NCI-H1048 (cell line): ENCODE data around the gene TANGO6.
"Not testable (repeated sequence)": the region's sequence is repeated elsewhere in the genome, so short reads cannot be mapped to it uniquely, and the experiment has no call there.

Experiments
- DNase-seq: peaks from one replicate; lab custom pipeline; 2025; lab: John Stamatoyannopoulos, UW

The TANGO6 gene

GRCh38 chr16:68969338-68969737, 126.0 kb downstream of the TANGO6 start:
- no peak for DNase-seq

- DNase-seq = no peak
Measured at GRCh38 chr16:68972013-68972412, 128.7 kb downstream of the TANGO6 start.

GRCh38 chr16:68972720-68973119, 129.4 kb downstream of the TANGO6 start:
- DNase-seq = no peak

- DNase-seq = no peak
Measured at GRCh38 chr16:68973611-68974120, 130.3 kb downstream of the TANGO6 start.

- no peak for DNase-seq
Measured at GRCh38 chr16:68978303-68978954, 135.1 kb downstream of the TANGO6 start.

GRCh38 chr16:68980695-68981315, 137.5 kb downstream of the TANGO6 start:
- DNase-seq = no peak

GRCh38 chr16:68981971-68982370, 138.6 kb downstream of the TANGO6 start:
- no peak for DNase-seq

GRCh38 chr16:68984467-68984866, 141.1 kb downstream of the TANGO6 start:
- DNase-seq = no peak

- DNase-seq = no peak
Measured at GRCh38 chr16:68985268-68985667, 141.9 kb downstream of the TANGO6 start.

GRCh38 chr16:68985855-68986254, 142.5 kb downstream of the TANGO6 start:
- DNase-seq = no peak

GRCh38 chr16:68987734-68988457, 144.6 kb downstream of the TANGO6 start:
- no peak for DNase-seq

GRCh38 chr16:68990172-68990845, 147.0 kb downstream of the TANGO6 start:
- DNase-seq = not testable (repeated sequence)

- no peak for DNase-seq
Measured at GRCh38 chr16:68991075-68991474, 147.7 kb downstream of the TANGO6 start.

- no peak for DNase-seq
Measured at GRCh38 chr16:68992521-68992920, 149.2 kb downstream of the TANGO6 start.

- DNase-seq = no peak
Measured at GRCh38 chr16:68993456-68993855, 150.1 kb downstream of the TANGO6 start.

GRCh38 chr16:68993885-68994284, 150.6 kb downstream of the TANGO6 start:
- DNase-seq = no peak

- no peak for DNase-seq
Measured at GRCh38 chr16:68994324-68994723, 151.0 kb downstream of the TANGO6 start.

GRCh38 chr16:68995011-68995504, 151.7 kb downstream of the TANGO6 start:
- no peak for DNase-seq

GRCh38 chr16:68997564-68997963, 154.2 kb downstream of the TANGO6 start:
- DNase-seq = no peak

- DNase-seq = no peak
Measured at GRCh38 chr16:68999114-68999513, 155.8 kb downstream of the TANGO6 start.

GRCh38 chr16:69003500-69003899, 160.2 kb downstream of the TANGO6 start:
- DNase-seq = no peak

- DNase-seq = no peak
Measured at GRCh38 chr16:69005641-69006355, 162.5 kb downstream of the TANGO6 start.
